CD4-positive, alpha-beta T cell treated with Interferon gamma for 1 hour (primary cell): ENCODE data around the gene ITPKB.
"Not testable (repeated sequence)": the region's sequence is repeated elsewhere in the genome, so short reads cannot be mapped to it uniquely, and the experiment has no call there.

ENCODE experiments used
- DNase-seq: peaks from one replicate; pipeline ENCODE4 v3.0.0-alpha.2; 2020

The ITPKB gene

DNA sequence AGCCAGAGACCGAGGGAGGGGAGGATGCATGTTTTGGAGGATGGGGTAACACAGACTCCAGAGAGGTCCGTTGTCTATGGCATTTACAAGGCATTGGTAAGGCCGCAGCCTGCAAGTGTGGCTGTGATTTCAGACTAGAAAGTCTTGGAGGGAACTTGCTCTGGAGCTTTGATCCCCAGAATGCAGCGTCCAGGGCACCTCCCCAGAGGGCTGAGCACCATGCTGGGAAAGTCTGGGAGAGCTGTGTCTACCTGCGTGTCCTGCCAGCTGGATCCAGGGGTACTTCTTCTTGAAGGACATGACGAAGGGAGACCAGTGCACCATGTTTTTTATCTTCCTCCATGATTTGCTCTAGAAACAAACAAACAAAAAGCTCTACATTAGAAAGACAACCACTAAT, 90.7 kb downstream of the ITPKB start:
- DNase-seq, result no peak

DNA sequence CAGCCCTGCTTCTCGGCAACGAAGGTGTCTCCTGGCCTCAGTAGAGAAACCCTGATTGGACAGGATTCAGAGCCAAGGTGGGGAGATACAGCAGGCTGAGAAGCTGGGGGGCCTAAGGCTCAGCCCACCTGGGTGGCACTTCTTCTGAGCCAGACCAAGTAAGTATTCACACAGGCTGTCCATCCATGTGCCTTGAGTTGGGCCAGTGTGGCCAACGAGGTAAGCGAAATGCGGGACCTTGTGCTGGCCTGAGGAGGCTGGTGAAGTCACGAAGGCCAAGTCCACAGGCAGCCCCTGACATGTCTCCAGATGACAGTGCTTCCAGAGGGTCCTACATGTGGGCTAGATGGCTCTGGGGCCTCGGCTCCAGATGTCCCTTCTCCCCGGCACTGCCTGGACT, 91.4 kb downstream of the ITPKB start:
- DNase-seq, result no peak

GRCh38 chr1:226646870-226647449, 92.1 kb downstream of the ITPKB start:
- DNase-seq, result no peak

DNA sequence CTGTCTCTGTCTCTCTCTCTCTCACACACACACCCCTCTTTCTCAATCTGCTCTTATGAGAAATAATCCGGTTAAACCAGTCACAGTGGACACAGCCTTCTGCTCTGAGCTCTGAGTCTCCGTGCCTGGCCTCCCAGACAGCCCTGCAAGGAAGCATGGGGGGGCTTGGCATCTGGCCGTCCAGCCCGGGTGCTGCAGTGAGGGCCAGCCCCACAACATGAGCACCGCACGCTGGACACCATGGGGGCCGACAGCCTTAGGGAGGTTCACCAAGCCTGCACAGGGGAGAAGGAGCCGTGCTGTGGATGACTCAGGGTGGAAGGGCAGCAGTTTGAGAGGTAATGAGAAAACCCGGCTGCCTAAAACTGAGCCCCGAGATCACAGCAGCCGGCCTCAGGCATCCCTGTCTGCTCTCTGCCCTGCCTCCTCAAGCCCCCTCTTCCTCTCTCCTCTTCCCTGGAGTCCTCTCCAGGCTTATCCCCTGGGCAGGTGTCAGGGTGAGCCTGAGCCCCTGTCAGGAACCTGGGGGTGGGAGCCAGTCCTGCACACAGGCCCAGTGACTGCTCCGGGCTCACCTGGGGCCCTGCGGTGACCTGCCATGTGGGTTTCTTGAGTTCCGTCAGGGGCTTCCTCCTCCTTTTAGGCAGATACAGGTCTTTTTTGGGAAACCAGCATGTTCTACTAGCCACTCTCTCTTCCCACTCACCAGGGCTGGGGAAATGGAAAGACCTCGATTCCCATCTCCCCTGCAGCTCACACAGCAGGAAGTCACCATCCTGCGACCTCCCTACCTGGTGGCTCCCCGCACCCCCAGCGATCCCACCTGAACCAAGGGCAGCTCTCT, 92.8 kb downstream of the ITPKB start:
- DNase-seq, result no peak

- no peak for DNase-seq
Measured at GRCh38 chr1:226645279-226645976, 93.7 kb downstream of the ITPKB start.

DNA sequence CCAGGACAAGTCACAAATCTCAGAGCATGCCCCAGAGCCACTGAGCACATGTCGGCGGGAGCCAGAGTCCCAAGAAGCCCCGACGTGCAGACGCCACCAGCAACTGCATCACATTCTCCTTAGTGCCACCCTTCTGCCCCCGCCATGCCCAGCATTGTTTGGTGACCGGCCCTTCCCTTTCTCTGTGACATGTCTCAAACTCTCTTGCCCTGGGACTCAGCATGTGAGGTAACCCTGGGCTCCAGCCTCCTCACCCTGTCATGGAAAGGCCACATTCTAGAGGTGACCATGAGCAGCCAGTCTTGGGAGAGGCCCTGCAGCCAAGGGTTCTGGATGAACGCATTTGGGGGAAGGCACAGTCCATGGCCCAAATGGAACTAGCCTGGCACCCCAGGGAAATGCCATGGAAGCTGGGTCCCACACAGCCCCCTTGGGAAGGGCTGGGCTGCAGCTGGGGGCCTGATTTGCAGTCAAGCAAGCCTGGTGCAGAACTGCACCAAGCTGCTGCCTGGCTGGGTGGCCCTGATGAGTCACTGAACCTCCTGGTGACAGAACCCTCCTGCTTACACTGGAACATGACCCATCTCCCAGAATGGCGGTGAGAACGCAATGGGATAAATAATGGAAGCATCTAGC, 94.4 kb downstream of the ITPKB start:
- no peak for DNase-seq

DNA sequence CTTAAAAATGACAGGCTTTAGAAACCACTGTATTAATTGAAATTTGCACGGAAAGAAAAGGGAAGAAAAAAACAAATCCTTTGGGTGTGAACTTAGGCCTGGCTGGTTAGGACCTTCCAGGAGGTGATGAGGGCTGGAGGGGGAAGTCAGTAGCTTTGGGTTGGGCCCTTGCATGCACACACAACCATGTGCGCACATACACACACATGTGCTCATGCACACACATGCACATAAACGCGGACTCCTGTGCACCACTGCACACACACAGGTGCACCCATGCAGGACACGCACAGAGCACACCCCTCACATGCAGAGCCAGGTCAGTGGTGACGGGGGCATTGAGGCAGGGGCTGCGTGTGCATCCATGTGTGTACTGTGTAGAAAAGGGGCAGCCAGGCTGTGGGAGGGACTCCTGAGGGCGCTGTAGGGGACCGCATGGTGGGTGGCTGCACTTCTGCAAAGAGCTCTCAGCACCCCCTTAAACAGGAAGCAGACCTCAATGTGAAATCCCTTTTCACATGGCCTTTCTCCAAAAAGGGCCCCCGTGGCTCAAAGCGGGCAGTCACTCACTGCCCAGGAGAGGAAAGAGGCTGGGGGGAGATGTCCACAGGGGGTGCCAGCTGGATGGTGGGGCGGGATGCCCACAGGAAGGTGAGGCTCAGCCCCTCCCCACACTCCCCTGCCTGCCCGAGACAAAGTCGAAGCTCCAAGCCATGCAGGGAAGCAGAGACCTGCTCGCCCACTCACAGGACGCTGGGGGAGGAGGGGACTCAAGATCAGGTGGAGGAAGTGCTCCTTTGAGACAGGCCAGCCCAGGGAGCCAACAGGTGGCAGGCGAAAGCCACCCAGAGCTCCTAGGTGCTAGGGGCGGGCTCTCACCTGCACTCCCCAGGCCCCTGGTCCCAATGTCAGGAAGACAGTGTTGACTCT, 95.2 kb downstream of the ITPKB start:
- peak; percentile 57 for DNase-seq

DNA sequence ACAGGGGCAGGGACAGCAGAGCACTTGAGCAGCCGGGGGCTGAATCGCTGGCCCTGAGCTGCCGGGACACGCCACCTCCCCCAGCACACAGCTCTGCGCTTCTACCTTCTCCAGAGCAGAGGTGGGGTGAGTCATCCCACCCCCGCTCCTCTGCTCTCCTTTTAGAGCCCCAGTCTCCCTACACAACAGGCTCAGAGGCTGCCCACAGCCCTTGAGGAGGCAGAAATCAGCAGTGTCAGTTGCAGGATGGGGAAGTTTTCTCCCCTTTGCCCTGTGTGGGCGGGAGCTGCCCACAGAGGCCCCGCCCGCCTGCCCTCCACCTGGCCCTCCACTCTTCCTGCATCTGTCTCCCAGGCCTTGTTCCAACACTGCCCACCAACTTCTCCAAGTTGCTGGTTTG, 95.9 kb downstream of the ITPKB start:
- DNase-seq, result peak; percentile 33

- DNase-seq, result no peak
Measured at GRCh38 chr1:226642421-226642820, 96.7 kb downstream of the ITPKB start.

GRCh38 chr1:226641671-226642231, 97.3 kb downstream of the ITPKB start:
- no peak for DNase-seq

DNA sequence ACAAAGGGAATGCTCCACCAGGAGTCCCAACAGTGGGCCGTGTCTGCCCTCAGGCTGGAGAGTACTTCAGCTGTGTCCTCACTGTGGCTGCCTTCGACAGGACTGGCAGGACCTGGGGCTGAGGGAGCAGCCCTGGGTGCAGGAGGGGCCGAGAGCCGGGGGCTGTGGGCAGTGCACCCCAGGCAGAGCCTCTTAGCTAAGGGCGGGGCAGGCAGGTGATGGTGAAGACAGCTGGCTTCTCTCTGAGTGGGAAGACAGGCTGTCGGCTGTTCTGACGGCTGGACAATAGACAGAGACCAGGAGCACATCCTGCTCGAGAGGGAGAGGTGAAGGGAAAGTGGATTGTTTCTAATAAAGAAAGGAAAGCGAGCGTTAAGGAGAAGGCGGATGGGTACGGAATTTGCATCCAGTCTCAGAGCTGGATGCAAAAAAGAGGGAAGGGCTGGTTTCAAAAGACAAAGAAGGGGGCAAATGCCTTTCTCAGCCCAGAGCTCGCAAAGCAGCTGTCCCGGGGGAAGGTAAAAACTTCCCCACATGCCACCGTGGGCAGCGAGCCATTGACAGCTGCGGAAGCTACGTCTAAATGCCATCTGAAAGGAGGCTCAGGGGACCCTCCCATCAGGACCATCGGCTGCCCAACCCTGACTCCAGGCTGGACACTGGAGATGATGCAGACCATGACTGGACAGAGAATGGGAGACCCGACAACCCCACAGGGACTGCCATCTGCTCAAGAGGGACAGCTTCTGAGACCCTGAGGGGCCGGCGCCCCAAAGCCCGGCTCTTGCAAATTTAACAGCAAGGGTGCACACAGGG, 98.6 kb downstream of the ITPKB start:
- no peak for DNase-seq

DNA sequence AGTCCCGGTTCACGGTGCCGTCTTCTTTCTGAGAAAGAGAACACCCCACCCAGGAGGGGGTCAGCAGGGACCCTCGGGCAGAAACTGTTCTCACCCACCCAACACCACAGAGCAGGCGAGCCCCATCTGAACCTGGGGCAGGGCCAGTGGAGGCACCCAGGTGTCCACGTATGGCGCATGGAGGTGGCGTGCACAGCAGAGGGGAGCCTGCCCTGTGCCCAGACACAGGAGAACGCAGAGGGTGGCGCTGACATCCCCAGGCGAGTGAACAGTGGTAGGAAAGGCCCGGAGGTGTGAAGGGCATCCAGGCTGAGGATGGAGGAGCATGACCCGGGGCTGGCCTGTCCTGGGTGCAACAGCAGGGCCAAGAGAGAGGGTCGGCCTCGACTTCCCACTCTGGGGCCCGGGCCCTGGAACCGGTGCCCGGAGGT, 99.4 kb downstream of the ITPKB start:
- no peak for DNase-seq

DNA sequence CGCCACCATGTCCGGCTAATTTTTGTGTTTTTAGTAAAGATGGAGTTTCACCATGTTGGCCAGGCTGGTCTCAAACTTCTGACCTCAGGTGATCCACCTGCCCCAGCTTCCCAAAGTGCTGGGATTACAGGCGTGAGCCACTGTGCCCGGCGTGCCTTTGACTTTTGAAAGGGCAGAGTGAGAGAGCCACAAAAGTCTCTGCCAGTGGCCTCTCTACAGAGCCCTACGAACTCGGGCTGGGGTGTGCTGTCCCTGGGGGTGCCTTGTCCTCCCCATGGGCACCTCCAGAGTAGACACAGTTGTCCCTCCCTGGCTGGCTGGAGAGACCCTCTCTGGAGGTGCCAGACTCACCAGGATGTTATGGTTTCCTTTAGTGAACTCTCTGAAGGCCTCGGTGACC, 99.9 kb downstream of the ITPKB start:
- DNase-seq, result not testable (repeated sequence)

DNA sequence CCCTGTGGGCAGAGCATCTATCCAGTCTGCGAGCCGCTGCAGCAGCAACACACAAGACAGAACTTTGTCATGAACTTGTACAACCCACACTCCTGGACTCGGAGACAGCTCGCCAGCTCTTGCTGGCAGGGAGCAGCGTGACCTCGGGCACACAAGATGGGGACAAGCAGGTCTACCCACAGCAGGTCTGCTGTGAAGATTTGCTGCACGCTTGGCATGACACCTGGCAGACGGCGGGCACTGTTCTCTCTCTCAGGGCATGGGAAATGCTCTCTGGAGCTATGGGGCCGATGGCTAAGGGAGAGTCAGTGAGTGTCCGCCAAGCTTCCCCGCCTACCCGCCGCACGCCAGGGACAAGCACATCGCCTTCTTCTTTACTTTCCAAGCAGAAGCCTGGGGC, 100.5 kb downstream of the ITPKB start:
- no peak for DNase-seq

DNA sequence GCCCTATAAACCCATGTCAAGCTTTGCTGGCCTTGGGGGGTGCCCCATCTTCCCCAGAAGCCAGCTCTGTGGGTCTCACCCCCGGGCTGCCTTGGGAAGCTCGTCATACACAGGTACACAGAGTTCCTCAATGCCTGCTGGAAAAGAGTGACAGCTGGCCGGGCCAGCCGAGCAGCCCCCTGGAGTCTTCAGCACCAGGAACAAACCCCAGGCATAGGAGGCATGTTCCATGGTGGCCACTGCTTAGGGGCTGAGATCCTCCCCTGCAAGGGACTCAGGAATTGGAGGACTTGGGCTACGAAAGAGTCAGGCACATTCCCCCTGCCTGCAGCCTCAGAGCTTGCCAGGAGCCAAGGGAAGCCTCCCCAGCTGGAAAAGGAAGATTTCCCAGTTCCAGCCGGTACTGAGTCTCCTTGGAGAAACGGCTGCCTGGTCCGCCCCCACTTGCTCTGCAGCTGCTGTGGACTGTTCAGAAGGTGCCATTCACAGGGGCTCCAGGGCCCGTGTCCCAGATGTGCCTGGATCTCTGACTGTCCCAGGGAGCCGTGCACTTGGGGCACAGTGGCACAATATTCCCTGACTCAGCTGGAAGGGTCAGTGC, 101.0 kb downstream of the ITPKB start:
- no peak for DNase-seq

DNA sequence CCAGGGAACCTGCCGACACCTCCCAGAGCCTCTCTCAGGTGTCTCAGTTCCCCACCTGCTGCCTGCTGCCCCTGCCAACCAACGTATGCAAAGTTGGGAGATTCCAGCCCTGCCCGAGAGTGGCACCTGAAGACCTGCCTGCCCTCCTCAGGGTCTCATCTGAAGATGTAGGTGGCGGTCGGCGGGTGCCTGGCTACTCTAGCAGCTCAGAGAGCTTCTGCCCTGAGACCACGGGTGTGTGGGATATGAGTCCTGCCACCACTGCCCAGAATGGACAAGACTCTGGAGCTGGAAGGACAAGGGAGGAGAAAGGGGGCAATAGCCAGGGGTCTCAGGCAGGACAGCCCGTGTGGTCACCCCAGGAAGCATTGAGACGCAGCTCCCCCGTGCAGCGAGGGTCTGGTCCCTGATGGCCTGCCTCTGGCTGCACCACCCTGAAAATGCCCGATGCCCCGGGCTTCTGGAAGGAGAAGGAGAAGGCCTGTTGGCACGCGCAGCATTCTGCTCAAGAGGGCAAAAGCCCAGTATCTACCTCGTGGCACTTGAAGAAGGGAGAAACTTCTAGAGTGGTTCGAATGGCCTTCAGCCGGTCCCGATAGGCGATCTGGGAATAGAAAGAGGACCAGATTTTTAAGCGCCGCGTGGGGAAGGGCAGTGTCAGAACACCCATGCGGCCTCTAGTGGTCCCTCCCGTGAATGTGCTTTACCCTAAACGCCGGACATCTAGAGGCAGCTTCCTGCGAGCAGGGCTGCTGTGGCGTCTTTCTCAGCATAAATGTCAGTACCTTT, 101.7 kb downstream of the ITPKB start:
- no peak for DNase-seq

- no peak for DNase-seq
Measured at GRCh38 chr1:226636847-226637096, 102.3 kb downstream of the ITPKB start.

- DNase-seq, result no peak
Measured at GRCh38 chr1:226635456-226635941, 103.6 kb downstream of the ITPKB start.

DNA sequence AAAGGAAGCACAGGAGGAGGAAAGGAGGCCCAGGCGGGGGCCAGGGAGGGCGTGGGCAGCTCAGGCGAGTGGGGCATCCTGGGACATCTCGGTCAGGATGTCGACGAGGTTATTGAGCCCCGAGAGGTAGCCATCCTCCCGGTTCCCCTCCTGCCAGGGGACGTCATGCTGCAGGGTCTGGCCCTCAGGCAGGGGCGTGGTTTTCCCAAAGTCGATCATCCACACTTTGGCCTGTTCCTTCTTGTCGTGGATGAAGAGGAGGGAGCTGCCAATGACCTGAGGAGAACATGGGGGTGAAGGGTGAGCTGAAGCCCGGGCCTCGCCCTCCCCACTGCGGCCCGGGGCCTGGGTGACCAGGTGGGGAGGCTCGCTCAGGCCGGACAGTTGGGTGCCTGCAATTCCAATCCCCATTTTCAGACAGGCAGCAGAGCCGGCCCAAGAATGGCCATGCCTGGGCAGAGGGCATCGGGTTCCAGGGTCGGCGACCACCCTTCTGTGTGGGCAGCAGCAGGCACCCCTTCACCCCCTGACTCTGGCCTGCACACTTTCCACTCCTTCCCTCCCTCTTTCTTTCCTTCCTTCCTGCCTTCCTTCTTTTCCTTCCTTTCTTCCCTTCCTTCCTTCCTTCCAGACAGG, 104.4 kb downstream of the ITPKB start:
- DNase-seq, result no peak
